SK-N-SH (cell line): Measurements from ENCODE around the gene TP73. TPM values are rescaled to one million over a fixed set of nuclear protein-coding genes. Genes with fewer than 3 reads are reported as not detected.

ENCODE experiments used
- CTCF ChIA-PET: fragments of 300-600, 350-600 bp; formaldehyde crosslinking; extraction: SDS; loops from one replicate; lab custom pipeline; 2021; lab: Yijun Ruan, JAX
- POLR2A ChIA-PET: fragments of 350-600 bp; sonication (Branson Sonifier 250); formaldehyde crosslinking; extraction: SDS; loops from one replicate; lab custom pipeline; 2020; ENCODE audit warnings: antibody characterized with exemption, inconsistent platforms; lab: Yijun Ruan, JAX
- DNase-seq: peaks from one replicate; pipeline ENCODE4 v3.0.0; 2012
- H2AFZ ChIP-seq: fragments of 200-600 bp; sonication (generic); 2 replicates; pipeline ENCODE4 v1.8.1; 2016; ENCODE audit warnings: antibody characterized with exemption, mild to moderate bottlenecking, low read depth
- H3F3A ChIP-seq: fragments of 200-600 bp; sonication (generic); replicated peaks from 2 replicates; pipeline ENCODE3; 2016; ENCODE audit warnings: antibody characterized with exemption, mild to moderate bottlenecking; ENCODE audit not compliant: insufficient read depth
- H3K27ac ChIP-seq, 2 experiments: fragments of 200-500 bp in 1 of 2; fragments of 200-600 bp in 1 of 2; sonication (Bioruptor generic) in 1 of 2; sonication (generic), shearing (Covaris generic) in 1 of 2; 2 replicates each; pipeline versions ENCODE4 v1.5.1 to v1.6.1; 2014 to 2016; ENCODE audit warnings: low read depth in 2 of 2, inconsistent platforms in 1 of 2, low read length in 1 of 2, mild to moderate bottlenecking in 1 of 2, mixed read lengths in 1 of 2
- H3K27me3 ChIP-seq: fragments of 200-600 bp; sonication (generic), shearing (Covaris generic); 2 replicates; pipeline ENCODE4 v1.6.1; 2016; ENCODE audit warnings: mixed run types; ENCODE audit not compliant: insufficient read depth
- H3K36me3 ChIP-seq, 2 experiments: fragments of 200-500 bp in 1 of 2; fragments of 200-600 bp in 1 of 2; sonication (Bioruptor generic) in 1 of 2; sonication (generic) in 1 of 2; replicated peaks in 1 of 2; 2 replicates each; pipeline versions ENCODE3 to v1.5.1; 2014 to 2016; ENCODE audit warnings: low read length in 1 of 2, mild to moderate bottlenecking in 1 of 2; ENCODE audit not compliant: insufficient read depth in 2 of 2, control insufficient read depth in 1 of 2
- H3K4me1 ChIP-seq, 2 experiments: fragments of 200-500 bp in 1 of 2; fragments of 200-600 bp in 1 of 2; sonication (Bioruptor generic) in 1 of 2; sonication (generic), shearing (Covaris generic) in 1 of 2; 2 replicates each; pipeline versions ENCODE4 v1.5.1 to v1.6.1; 2014 to 2016; ENCODE audit warnings: low read depth in 1 of 2, low read length in 1 of 2, mixed run types in 1 of 2; ENCODE audit not compliant: insufficient read depth in 2 of 2, control insufficient read depth in 1 of 2
- H3K4me2 ChIP-seq: fragments of 200-600 bp; sonication (generic), shearing (Covaris generic); 2 replicates; pipeline ENCODE4 v1.6.1; 2017; ENCODE audit warnings: mixed run types
- H3K4me3 ChIP-seq, 2 experiments: fragments of 200-500 bp in 1 of 2; fragments of 200-600 bp in 1 of 2; sonication (Bioruptor generic) in 1 of 2; sonication (generic), shearing (Covaris generic) in 1 of 2; 2 replicates each; pipeline versions ENCODE4 v1.5.1 to v1.8.1; 2014 to 2016; ENCODE audit warnings: low read depth in 2 of 2, inconsistent platforms in 1 of 2, low read length in 1 of 2, mild to moderate bottlenecking in 1 of 2, mixed read lengths in 1 of 2, moderate library complexity in 1 of 2
- H3K79me2 ChIP-seq: fragments of 200-600 bp; sonication (generic); 2 replicates; pipeline ENCODE4 v1.8.1; 2017; ENCODE audit warnings: mild to moderate bottlenecking; ENCODE audit not compliant: insufficient read depth
- H3K9ac ChIP-seq: fragments of 200-600 bp; sonication (generic); 2 replicates; pipeline ENCODE4 v1.6.1; 2017; ENCODE audit warnings: mixed run types
- H3K9me2 ChIP-seq: fragments of 200-600 bp; sonication (generic); 2 replicates; pipeline ENCODE4 v1.6.1; 2017; ENCODE audit warnings: mixed run types
- H3K9me3 ChIP-seq: fragments of 200-600 bp; sonication (generic); 2 replicates; pipeline ENCODE4 v1.6.1; 2017; ENCODE audit warnings: mixed run types, mild to moderate bottlenecking, moderate library complexity
- H4K20me1 ChIP-seq: fragments of 200-600 bp; sonication (generic); 2 replicates; pipeline ENCODE4 v1.6.1; 2017; ENCODE audit warnings: mild to moderate bottlenecking, mixed run types; ENCODE audit not compliant: insufficient read depth
- CTCF ChIP-seq: fragments of 200-600 bp; sonication (generic); IDR thresholded peaks from 2 replicates; pipeline ENCODE4 v1.6.1; 2017; ENCODE audit warnings: antibody characterized with exemption, mild to moderate bottlenecking, moderate library complexity
- ELF1 ChIP-seq: IDR thresholded peaks from 2 replicates; pipeline ENCODE4 v1.4.0; 2012
- FOXJ3 ChIP-seq: sonication (generic); formaldehyde crosslinking; IDR thresholded peaks from 2 replicates; pipeline ENCODE4 v1.5.1; 2020; ENCODE audit warnings: mild to moderate bottlenecking, missing genetic modification reagents
- MXI1 ChIP-seq: IDR thresholded peaks from 2 replicates; pipeline ENCODE4 v1.6.1; 2012; ENCODE audit warnings: mild to moderate bottlenecking, low read depth, low read length, improper control_type of control experiment
- NRF1 ChIP-seq: IDR thresholded peaks from 2 replicates; pipeline ENCODE4 v1.6.1; 2012; ENCODE audit warnings: low read depth, mild to moderate bottlenecking, low read length
- POLR2AphosphoS5 ChIP-seq: IDR thresholded peaks from 2 replicates; pipeline ENCODE4 v1.6.1; 2012; ENCODE audit warnings: low read depth, low read length
- RCOR1 ChIP-seq: fragments of 150-350 bp; IDR thresholded peaks from 2 replicates; pipeline ENCODE4 v1.6.1; 2017; ENCODE audit warnings: antibody characterized with exemption, low read length
- REST ChIP-seq: IDR thresholded peaks from 2 replicates; pipeline ENCODE4 v1.6.1; 2012; ENCODE audit warnings: mild to moderate bottlenecking, low read depth, low read length, moderate library complexity
- RFX5 ChIP-seq: IDR thresholded peaks from 2 replicates; pipeline ENCODE4 v1.6.1; 2012; ENCODE audit warnings: mild to moderate bottlenecking, improper control_type of control experiment, low read length
- TCF12 ChIP-seq: IDR thresholded peaks from 2 replicates; pipeline ENCODE4 v1.4.0; 2012
- TEAD4 ChIP-seq: IDR thresholded peaks from 2 replicates; pipeline ENCODE4 v1.4.0; 2012; ENCODE audit warnings: mild to moderate bottlenecking, borderline replicate concordance; ENCODE audit not compliant: insufficient read depth
- USF1 ChIP-seq: IDR thresholded peaks from 2 replicates; pipeline ENCODE4 v1.4.0; 2012; ENCODE audit warnings: low read depth, borderline replicate concordance
- USF2 ChIP-seq: fragments of 150-350 bp; IDR thresholded peaks from 2 replicates; pipeline ENCODE4 v1.6.1; 2017; ENCODE audit warnings: antibody characterized with exemption, low read length, low read depth, borderline replicate concordance
- YY1 ChIP-seq: IDR thresholded peaks from 2 replicates; pipeline ENCODE4 v1.4.0; 2012; ENCODE audit warnings: low read depth, mild to moderate bottlenecking
- WGBS: methylation state at CpG from one replicate; pipeline ENCODE4 v1.1.6; 2017; ENCODE audit warnings: low lambda C conversion rate; 5-methylcytosine and 5-hydroxymethylcytosine counted together
- polyA plus RNA-seq, 3 experiments: library from polyadenylated mRNA; depleted of rRNA; stranded (reverse); fragments of >200 nt; gene quantifications; 2 replicates each; pipeline ENCODE4 v1.2.3, GENCODE V29; 2012
- TF ChIP-seq, protein P1 (sequence below): IDR thresholded peaks from 2 replicates; pipeline ENCODE4 v1.4.0; 2012; ENCODE audit warnings: low read depth, borderline replicate concordance

TP73 gene
- polyA plus RNA-seq, 1 of the 3 experiments (the other 2 are of a cell fraction), result 0.64 TPM

- Histone ChIP-seq H3K4me3 (no peak overlapping the region), H3K9ac (no peak overlapping the region), H3K36me3 (no peaks in the 10 kb centered on the region), H3K4me1 (peaks cover 0 to 29% of the 10 kb centered on the region in 2 experiments; a peak in 1 of 4 replicates), H3K9me3 (no peaks in the 10 kb centered on the region), H3K4me2 (no peak overlapping the region), H3K27ac (no peak overlapping the region), H4K20me1 (no peaks in the 10 kb centered on the region), H2AFZ (no peak overlapping the region), H3K9me2 (no peaks in the 10 kb centered on the region), H3K79me2 (no peaks in the 10 kb centered on the region), H3K27me3 (no peaks in the 10 kb centered on the region), H3F3A (no peaks in the 10 kb centered on the region)
- CTCF ChIA-PET, result interaction anchor here (0.9 to 1.5 kb wide), 8 partner anchors 13 to 151 kb away, joined by 3 to 6 read pairs (median 3); no protein-coding TSS in a partner anchor
- POLR2A ChIA-PET, result no interaction called here
- 79% methylated on average over 8 of the region's 29 CpGs for WGBS
- TF ChIP-seq MXI1 (no peak), TCF12 (no peak), TEAD4 (no peak), CTCF (no peak), USF2 (no peak), NRF1 (no peak), FOXJ3 (no peak), YY1 (no peak)
- TF ChIP-seq, protein P1, sequence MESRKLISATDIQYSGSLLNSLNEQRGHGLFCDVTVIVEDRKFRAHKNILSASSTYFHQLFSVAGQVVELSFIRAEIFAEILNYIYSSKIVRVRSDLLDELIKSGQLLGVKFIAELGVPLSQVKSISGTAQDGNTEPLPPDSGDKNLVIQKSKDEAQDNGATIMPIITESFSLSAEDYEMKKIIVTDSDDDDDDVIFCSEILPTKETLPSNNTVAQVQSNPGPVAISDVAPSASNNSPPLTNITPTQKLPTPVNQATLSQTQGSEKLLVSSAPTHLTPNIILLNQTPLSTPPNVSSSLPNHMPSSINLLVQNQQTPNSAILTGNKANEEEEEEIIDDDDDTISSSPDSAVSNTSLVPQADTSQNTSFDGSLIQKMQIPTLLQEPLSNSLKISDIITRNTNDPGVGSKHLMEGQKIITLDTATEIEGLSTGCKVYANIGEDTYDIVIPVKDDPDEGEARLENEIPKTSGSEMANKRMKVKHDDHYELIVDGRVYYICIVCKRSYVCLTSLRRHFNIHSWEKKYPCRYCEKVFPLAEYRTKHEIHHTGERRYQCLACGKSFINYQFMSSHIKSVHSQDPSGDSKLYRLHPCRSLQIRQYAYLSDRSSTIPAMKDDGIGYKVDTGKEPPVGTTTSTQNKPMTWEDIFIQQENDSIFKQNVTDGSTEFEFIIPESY, result no peak
- no peak for DNase-seq
Observed at GRCh38 chr1:3603571-3604467, 48.5 kb upstream of the TP73 start.

DNA sequence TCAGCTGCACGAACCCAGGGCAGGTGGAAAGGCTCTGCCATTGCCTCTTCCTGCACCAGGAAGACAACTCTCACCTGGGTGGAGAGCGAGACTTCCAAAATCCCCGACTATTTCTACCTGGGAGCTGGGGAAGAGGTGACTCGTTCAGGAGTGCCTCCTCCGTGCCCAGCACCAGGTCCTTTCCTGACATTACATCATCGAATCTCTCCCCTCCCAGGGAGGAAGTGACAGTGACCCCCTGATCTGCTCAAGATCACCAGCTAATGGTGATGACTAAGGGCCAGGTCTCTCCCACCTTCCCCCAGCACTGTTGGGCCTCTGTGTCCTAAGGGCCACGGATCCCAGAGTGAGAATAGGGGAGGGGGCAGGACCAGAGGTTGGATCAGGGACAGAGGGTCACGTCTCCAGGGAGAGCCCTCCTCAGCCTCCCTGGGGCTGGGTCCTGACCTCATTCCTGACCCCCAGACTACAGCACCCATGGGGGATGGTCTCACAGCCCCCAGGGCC is 47.8 kb upstream of the TP73 start:
- no peak overlapping the region for H2AFZ ChIP-seq
- peaks cover 0 to 29% of the 10 kb centered on the region in 2 experiments; a peak in 1 of 4 replicates for H3K4me1 ChIP-seq
- H3K79me2 ChIP-seq, result no peaks in the 10 kb centered on the region
- WGBS, result 65% methylated on average over 6 of the region's 8 CpGs
- H3K4me3 ChIP-seq, result no peak overlapping the region
- no peaks in the 10 kb centered on the region for H3K9me2 ChIP-seq
- H3K27ac ChIP-seq, result no peak overlapping the region
- CTCF ChIA-PET, result interaction anchor here (1.3 to 1.5 kb wide), 7 partner anchors 12 to 114 kb away, joined by 3 to 6 read pairs (median 3); no protein-coding TSS in a partner anchor
- no peaks in the 10 kb centered on the region for H3F3A ChIP-seq
- H3K4me2 ChIP-seq, result no peak overlapping the region
- no peaks in the 10 kb centered on the region for H3K36me3 ChIP-seq
- no peak for DNase-seq
- no peaks in the 10 kb centered on the region for H3K9me3 ChIP-seq
- POLR2A ChIA-PET, result no interaction called here
- no peaks in the 10 kb centered on the region for H4K20me1 ChIP-seq
- no peaks in the 10 kb centered on the region for H3K27me3 ChIP-seq
- H3K9ac ChIP-seq, result no peak overlapping the region
- TF ChIP-seq USF1 (no peak), POLR2AphosphoS5 (no peak), YY1 (no peak), FOXJ3 (no peak), USF2 (no peak), RFX5 (no peak), RCOR1 (no peak), ELF1 (no peak), REST (no peak)
